HG03575 (cell line): Measurements from ENCODE around the gene EDC3.

Experiments
- ATAC-seq: cut with Tn5 transposase; IDR thresholded peaks from one replicate; pipeline ENCODE4 v1.9.1; 2021; ENCODE audit not compliant: unreplicated experiment, insufficient number of reproducible peaks, low FRiP score; ENCODE audit errors: extremely low read depth

The EDC3 gene

DNA sequence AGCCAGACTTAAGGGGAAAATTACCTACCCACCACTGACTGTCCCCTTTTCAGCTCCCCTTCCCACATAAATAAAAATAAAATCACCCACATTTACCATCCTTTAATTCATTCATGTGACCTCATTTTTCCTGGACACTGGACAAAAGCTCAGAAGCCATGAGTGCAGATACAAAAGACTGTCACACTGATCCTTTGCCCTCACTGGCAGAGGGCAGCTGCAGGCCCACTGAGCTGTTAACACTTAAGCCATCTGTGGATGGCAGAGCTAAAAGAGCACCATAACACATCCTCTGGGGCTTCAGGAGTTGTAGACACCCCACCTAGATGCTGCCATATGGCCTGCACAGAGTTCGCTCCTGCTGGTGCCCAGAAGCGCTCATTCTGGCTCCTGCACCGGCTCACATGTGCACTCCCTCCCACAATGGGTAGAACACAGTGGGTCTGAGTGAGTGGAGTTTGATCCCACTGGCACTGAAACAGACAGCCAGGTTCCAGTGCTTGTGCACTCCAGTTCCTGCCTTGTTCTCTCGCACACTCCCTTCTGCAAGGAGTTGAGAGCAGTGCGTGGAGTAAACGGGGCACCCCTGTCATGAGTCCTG, 38.8 kb downstream of the EDC3 start:
- no peak for ATAC-seq

- ATAC-seq: no peak
Observed at GRCh38 chr15:74655424-74655823, 40.4 kb downstream of the EDC3 start.

GRCh38 chr15:74653426-74654102, 42.3 kb downstream of the EDC3 start:
- ATAC-seq: no peak

GRCh38 chr15:74651242-74651741, 44.5 kb downstream of the EDC3 start:
- ATAC-seq: no peak

DNA sequence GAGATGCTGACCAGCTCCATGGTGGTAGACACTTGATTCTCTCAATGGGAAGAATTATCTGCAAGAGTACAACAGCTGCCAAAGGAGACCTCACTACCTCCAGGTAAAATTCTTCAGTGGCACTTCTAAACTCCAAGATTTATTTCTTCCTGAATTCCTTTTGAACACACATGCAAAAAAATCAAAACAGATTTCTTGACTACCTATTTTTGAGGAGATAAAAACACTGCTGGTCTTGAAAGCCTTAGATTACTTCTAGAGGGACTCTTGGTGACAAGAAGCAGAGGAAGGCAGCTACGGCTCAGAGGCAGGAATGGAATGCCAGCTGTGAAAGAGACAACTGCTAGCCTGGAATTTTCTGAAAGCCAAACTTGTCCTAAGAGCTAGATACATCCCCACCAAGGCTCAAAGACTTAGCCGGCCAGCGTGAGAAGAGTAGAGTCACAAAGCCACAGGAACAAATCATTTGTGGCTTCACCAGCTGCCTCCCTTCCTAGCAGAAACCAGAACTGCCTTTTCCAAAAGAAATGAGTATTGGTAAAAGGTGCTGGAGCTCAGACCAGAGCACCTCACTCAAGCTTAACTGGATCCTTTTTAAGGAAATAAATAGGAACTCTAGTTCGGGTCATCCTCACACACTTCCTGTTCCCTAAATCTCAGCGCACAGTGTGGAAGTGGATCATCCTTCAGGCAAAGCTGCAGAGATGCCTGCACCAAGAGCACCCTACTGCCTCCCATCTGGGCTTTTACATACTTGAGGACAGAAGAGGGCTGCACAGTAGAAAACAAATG, 47.6 kb downstream of the EDC3 start:
- ATAC-seq: no peak

DNA sequence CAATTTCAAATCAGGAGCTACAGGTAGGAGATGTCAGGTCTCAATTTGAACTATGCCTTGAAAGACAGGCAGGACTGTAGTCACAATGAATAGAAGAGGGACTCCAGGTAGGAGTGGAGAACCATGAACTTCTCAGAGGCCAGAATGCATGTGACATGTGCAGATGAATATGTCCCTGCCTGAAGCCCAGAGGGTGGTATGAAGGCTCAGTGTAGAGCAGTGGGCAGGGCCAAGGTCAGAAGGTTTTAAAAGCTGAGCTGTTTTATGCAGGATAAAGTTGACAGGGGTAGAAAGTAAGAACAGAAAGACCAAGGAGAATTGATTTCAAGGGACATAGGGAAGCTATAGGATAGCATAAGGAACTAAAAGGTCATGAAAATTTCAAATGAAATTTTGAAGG, 49.3 kb downstream of the EDC3 start:
- ATAC-seq: no peak

DNA sequence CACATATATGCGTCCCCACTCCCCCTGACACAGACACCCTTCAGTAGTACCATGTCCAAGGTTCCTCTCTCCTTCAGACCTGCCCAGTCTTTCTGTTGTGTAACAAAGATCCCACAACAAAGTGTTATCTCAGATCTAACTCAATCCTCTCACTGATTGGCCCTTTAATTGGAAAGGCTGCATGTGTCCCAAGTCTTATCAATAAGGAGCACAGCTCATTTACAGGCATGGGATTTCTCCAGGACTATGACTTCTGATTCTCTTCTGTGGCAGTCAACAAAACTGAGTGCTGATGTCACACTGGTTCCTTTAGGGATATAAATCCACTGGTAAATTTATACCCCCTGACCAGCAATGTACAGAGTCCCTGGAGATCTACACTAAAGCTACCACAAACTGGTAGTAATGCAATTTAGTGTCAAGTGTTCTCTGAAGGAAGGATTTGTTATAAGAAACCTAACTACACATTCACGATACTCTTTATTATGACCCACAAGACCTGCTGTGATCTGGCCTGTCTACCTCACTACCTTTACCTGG, 52.1 kb downstream of the EDC3 start:
- ATAC-seq: no peak

- no peak for ATAC-seq
Observed at GRCh38 chr15:74642734-74643664, 52.8 kb downstream of the EDC3 start.

GRCh38 chr15:74642348-74642733, 53.5 kb downstream of the EDC3 start:
- ATAC-seq: no peak

DNA sequence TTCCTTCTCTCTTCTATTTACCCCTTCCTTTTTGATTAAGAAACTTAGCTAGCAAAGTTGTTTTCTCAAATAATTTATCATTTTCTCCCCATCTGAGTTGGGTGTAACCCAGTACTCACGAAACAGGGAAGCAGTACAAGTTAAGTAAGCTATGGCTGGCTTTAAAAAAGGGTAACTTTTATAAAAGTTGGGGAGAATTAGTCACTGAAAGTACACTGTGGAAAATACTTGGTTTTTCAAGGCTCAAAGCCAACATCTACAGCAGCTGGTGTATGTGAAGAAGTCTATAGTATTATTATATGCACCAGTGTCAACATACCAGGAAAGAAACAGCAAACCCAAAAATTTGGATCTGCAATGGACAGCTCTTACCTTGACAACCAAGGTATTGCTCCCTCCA, 54.7 kb downstream of the EDC3 start:
- no peak for ATAC-seq

DNA sequence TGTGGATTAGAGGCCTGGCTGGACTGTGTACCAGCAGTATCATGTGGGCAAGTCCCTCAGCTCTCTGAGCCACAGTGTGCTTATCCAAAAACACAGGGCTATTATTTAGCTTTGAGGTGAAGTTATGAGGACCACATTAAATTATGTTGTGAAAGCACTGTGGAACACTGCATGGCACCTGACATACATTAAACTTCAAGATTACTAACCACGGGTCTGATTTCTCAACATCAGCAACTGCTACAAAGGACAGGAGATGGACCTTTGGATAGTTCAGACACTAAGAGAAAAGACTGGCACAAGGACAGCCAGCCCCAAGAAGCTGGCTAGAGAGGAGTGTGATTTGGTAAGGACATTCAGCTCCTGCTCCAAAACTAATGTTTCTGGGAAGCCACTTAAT, 58.8 kb downstream of the EDC3 start:
- ATAC-seq: no peak

- no peak for ATAC-seq
Observed at GRCh38 chr15:74635228-74635627, 60.6 kb downstream of the EDC3 start.

DNA sequence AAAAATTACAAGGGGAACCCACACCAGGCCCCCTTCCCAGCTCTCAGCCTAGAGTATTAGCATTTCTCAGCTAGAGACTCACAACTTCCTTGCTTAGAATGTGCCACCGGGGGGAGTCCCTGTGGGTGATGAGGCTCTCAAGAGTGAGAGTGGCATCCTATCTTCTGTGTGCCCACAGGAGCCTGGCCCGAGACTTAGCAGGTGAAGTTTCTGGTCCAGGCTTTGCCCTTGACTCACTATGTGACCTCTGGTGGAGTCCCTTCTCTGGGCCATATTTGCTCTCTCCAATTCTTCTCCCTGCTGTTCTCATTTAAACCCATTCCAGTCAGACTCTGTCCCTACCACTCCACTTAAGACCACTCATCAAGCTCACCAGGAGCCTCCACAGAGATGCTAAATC, 62.0 kb downstream of the EDC3 start:
- no peak for ATAC-seq

GRCh38 chr15:74632601-74633000, 63.2 kb downstream of the EDC3 start:
- no peak for ATAC-seq

DNA sequence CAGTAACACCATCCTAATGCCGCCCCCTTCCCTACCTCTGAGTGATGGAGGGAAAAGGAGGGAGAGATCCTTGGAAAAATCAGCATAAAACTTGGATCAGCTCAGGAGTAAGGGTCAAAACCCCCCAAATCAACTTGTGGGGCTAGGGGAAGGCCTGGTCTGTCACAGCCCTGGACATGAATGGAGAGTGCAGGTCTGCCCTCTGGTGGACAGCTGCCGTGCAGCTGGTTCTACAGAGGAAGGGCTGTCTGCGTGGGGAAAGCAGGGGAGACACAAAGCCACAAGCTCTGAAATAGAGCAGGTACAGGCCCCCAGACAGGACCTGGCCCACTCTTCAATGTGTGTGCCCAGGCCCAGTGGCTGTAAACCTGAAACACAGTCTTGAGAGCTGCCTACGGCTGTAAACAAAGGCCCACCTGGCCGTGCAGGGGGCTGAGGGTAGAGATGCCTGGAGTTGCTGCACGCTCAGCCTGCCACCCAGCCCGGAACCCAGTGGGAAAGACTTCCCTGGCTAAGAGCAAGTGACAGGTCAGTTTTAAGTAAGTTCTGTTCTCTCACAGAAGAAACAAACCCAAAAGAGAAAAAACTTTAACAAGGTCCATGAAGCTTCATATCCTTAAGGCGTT, 63.8 kb downstream of the EDC3 start:
- no peak for ATAC-seq

DNA sequence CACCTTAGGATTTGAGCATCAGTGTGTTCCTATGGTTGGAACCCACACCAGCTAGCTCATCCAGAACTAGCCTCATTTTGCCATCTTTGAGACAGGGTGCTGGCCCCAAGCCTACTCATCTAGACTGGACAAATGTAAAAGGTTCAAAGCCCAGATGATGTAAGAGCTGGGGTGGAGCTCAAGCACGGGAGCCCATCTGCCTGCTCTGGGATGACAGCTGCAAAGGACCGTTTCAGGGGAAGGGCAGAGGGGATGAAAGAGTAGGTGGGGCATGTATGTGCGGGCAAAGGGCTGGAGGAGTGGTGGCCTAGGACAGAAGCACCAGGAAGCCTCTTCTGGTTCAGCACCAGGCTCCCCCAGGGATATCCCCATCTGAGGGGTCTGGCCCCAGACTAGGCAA, 64.4 kb downstream of the EDC3 start:
- no peak for ATAC-seq

DNA sequence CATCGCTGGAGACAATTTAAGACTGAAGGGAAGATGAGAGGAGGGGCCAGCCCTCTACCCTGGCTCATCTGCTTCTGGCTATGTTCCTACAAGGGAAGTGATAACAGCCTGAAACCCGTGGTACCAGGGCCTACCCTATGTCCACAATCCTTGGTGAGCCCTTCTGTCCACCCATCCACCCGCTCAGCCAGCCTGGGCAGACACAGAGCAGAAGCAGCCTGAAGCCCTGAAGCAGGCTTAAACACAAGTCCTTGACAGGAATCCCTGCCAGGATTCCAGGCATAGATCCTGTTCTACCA, 64.8 kb downstream of the EDC3 start:
- no peak for ATAC-seq

GRCh38 chr15:74630284-74631086, 65.3 kb downstream of the EDC3 start:
- no peak for ATAC-seq
